ENCODE measurements around the gene RNF183.
"Not testable (repeated sequence)": the region's sequence is repeated elsewhere in the genome, so short reads cannot be mapped to it uniquely, and the experiment has no call there.

RNF183 gene

DNA sequence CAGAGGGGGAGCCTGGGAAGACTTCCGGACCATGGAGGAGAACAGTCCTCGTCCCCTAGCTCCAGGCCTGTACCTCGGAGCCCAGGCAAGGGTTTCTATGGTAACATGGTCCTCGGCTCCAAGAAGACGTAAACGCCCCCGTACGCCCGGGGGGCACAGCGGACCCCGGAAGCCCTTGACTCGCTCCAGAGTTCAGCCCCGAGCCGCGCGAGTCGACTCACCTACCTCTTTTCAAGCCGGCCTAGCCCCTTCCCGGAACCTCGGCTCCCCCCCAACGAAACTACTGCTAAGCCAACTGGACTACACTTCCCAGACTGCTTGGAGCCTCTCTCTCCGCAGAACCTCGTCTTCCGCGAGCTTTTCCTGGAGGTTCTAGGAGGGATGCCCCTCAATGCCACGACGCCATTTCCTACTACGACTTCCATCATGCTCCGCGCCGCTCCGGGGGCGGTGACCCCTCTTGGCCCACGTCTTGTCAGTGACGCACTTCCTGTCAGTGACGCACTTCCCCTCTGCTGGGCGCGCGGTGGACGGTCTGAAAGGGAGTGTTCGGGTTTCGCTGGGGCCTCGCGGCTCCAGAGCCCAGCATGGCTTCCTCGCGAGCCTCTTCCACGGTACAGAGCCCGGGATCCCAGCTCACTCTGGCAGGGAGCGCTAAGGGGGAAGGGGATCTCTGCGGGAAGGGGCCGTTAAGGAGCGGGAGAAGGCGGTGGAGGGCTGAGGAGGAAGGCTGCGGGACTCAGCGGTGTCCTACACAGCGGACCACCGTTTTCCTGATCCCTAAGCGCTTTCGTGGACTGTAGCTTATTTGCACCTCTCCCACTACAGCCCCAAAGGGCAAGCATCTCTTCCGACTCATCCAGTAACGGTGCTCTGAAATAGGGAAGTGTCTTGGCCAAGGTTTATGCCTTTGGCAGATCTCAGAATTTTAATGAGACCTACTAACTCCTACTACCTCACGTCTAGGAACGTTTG, 27.7 kb downstream of the RNF183 start, which contains the start of the genes CDC26 and PRPF4:
TSS of gene CDC26 (minus strand) at position 416 of the 975 bp plus-strand sequence. CDS start 3,065 bp downstream, outside the sequence.
TSS of gene PRPF4 (plus strand) at position 502 of the 975 bp plus-strand sequence. CDS start at position 588, 86 bp downstream.
- peak; percentile 87 for FAIRE-seq
- DNase-seq (ENCODE audit: low spot score), result peak; percentile 96

GRCh38 chr9:113274474-113275156, 28.6 kb downstream of the RNF183 start:
- DNase-seq (ENCODE audit: low spot score) (peak; percentile 58), FAIRE-seq (peak; percentile 36)

DNA sequence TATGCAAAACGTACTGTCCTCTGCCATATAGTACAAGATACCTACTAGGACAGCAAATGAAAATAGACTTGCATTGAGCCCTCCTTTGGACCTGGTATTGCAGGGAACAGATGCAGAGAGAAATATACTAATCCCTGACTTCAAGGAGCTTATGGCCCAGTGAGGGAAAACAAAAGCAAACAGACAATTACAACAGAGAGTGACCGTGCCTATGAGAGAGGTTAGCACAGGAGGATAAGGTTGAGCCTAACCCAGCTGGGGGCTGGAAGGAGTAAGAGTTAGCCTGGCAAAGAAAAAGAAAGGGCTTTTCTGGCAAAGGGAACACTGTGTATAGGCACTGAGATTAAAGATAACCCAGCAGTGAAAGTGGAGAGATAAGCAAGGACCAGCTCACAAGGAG, 33.3 kb downstream of the RNF183 start:
- DNase-seq (ENCODE audit: low spot score), result no peak
- FAIRE-seq, result no peak

DNA sequence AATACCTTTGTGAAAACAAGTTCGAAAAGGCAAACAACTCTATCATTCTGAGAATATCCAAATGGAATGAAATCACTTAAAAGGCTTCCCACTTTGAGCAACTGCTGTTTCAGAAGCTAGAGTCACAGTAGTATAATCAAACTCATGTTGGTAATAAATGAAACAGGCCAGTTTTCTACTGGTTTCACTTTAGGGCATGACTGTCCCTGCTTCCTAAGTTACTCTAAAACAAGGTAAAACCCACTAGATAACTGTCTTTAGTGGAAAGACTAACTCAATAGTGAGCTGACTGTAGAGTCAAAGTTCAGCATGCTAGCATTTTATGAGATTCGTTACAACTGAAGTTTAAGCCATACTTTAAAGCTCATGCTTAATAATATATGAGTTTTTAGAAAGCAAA, 33.8 kb downstream of the RNF183 start:
- DNase-seq (ENCODE audit: low spot score) (no peak), FAIRE-seq (no peak)

DNA sequence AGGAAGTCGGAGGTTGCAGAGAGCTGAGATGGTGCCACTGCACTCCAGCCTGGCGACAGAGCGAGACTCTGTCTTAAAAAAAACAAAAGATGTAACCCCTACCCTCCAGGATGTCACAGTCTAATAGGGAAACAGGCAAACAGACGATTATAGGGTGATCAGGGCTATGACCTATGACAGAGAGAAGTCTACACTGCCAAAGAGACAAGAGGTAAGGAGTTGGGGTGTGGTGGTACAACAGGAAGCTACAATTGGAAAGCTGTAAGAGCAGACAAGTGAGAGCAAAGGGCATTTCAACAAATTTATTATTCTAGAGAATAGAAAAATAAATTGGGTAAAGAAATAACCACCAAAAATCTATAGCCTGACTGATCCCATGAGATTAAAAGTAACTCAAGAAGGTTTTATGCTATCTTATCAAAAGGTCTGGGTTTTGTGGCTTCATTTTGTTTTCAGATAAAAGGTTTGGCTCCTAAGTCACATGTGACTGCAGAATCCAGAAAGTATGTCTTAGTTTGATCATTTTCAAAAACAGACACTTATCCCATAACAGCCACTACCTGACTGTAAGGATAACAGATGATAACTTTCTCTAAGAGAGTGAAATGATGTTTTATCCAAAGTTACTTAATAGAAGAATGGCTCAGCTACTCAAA, 35.1 kb downstream of the RNF183 start:
- no peak for FAIRE-seq

DNA sequence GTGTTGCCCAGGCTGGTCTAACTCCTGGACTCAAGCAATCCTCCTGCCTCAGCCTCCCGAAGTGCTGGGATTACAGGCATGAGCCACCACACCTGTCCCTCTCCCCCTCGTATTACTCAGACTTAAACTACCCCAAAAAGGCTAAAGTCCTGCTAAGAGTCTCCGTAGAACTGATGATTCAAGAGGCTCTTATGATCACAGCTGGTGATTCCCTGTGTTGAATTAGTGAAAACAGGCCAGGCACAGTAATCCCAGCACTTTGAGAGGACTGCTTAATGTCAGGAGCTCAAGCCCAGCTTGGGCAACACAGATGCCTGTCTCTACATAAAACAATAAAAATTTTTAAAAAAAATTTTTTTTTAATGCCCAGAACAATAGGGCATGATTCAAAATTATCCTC, 37.0 kb downstream of the RNF183 start:
- FAIRE-seq, result no peak
- DNase-seq (ENCODE audit: low spot score), result no peak

More for the DNA sequence above, 35.1 kb downstream of the RNF183 start:
- DNase-seq (ENCODE audit: low spot score), result no peak

DNA sequence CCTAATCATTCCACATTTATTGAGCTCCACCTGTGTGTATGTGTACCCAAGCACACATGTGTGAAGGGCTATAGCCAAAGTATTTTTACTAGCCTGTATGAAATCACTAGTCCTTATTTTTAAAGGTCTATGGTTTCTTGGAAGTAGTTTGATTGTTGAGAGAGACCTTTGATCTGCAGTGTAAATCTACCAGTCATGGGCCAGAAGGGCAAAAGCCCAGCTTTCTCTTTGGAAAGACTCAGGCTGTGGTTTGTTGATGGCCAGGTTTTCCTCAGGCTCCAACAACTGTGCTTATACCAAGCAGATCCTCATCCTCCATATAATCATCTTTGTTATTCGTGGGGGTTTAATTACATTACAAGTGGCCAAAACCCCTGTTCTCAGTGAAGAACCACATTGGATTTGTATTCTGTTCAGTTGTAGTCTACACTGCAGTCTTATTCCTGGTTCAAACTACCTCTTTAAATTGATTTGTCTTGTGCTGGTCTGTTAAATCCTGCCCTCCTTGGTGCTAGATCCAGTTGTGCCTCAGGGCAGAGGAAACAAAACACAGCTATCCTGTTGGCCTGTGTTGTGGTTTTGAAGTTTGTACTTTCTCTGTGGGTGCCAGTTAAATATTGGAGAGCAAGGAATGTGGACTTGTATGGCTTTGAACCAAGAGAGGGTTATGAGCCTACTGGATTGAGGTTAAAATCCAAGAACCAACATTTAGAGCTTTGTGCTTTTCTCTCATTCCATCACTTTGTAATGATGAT, 41.1 kb downstream of the RNF183 start:
- FAIRE-seq, result no peak
- DNase-seq (ENCODE audit: low spot score), result no peak

- DNase-seq (ENCODE audit: low spot score) (no peak), FAIRE-seq (no peak)
These were observed 44.9 kb downstream of the RNF183 start for GRCh38 chr9:113258282-113258681.

GRCh38 chr9:113257863-113258262, 45.3 kb downstream of the RNF183 start:
- FAIRE-seq, result no peak
- no peak for DNase-seq (ENCODE audit: low spot score)

- no peak for DNase-seq (ENCODE audit: low spot score)
- FAIRE-seq, result no peak
These were observed 47.7 kb downstream of the RNF183 start for GRCh38 chr9:113255438-113255837.

- DNase-seq (ENCODE audit: low spot score) (no peak), FAIRE-seq (no peak)
These were observed 48.2 kb downstream of the RNF183 start for GRCh38 chr9:113254991-113255390.

DNA sequence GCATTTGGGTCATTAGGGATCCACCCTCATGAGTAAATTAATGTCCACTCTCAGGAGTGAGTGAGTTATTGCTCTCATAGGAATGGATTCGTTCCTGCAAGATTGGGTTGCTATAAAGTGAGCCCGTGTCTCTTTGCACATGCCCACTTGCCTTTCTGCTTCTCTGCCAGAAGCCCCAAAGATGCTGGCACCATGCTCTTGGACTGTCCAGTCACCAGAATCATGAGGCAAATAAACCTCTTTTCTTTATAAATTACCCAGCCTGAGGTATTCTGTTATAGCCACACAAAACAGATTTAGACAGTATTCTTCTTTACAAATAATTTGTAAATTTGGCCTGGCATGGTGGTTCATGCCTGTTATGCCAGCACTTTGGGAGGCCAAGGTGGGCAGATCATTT, 52.4 kb downstream of the RNF183 start:
- no peak for DNase-seq (ENCODE audit: low spot score)
- no peak for FAIRE-seq

DNA sequence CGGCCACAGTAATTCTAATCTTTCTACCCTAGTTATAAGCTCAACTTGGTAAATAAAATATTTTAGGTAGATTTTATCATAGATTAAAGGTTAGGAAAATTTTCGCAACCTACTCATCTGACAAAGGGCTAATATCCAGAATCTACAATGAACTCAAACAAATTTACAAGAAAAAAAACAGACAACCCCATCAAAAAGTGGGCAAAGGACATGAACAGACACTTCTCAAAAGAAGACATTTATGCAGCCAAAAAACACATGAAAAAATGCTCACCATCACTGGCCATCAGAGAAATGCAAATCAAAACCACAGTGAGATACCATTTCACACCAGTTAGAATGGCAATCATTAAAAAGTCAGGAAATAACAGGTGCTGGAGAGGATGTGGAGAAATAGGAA, 53.5 kb downstream of the RNF183 start:
- DNase-seq (ENCODE audit: low spot score); FAIRE-seq: not testable (repeated sequence)

DNA sequence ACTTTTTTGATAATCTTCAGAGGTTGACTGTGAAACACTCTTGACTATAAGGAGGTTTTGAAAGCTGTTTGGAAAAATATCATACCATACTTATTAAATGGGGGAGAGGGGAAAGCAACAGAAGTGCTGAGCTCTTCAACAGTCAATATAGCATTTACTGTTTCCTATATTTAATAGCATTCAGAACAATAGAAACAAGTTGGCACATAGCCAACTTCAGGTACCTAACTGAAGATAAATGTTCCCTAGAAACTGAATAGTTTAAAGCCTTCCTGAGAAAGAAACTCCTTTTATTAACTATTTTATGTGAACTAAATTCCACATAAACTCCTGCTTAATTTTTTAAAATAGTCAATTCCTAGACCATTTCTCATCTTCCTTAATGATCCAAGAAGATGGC, 55.5 kb downstream of the RNF183 start:
- FAIRE-seq (no peak), DNase-seq (ENCODE audit: low spot score) (no peak)

All from RCC 7860 (cell line).